ENCODE results near the gene SHE.

- TF ChIP-seq CTCF (IDR thresholded peaks at IDR 0.05 in 4 of 5, conservative IDR thresholded peaks at IDR 0.05 in 1 of 5) (no peak), POLR2A (IDR thresholded peaks at IDR 0.05) (peak in 1 of 2 donors; percentile 23)
Measured at GRCh38 chr1:154434346-154435085, 67.7 kb downstream of the SHE start.

Measured in gastrocnemius medialis (tissue), 4 donors.